Upper lobe of left lung (tissue), 4 donors: ENCODE data around the gene GALNT2.

Experiments
- CTCF ChIP-seq, 6 experiments: fragments of 450-650 bp in 4 of 6; fragments of 200-600 bp in 2 of 6; sonication (generic) in 2 of 6; IDR thresholded peaks; one replicate each; pipeline ENCODE4 v1.5.1; 2016 to 2019; ENCODE audit warnings: antibody characterized with exemption in 6 of 6
- EP300 ChIP-seq, 4 donors: sonication (generic); formaldehyde crosslinking; IDR thresholded peaks; one replicate each; pipeline ENCODE4 v1.5.1; 2017; ENCODE audit warnings: antibody characterized with exemption in 4 of 4, control low read depth in 2 of 4
- POLR2A ChIP-seq, 4 donors: fragments of 450-650 bp; IDR thresholded peaks; one replicate each; pipeline ENCODE4 v1.5.1; 2016 to 2017; ENCODE audit warnings: antibody characterized with exemption in 4 of 4, mild to moderate bottlenecking in 2 of 4
- POLR2AphosphoS5 ChIP-seq, 2 donors: sonication (generic); formaldehyde crosslinking; IDR thresholded peaks; one replicate each; pipeline ENCODE4 v1.5.1; 2017; ENCODE audit warnings: antibody characterized with exemption in 2 of 2

DNA sequence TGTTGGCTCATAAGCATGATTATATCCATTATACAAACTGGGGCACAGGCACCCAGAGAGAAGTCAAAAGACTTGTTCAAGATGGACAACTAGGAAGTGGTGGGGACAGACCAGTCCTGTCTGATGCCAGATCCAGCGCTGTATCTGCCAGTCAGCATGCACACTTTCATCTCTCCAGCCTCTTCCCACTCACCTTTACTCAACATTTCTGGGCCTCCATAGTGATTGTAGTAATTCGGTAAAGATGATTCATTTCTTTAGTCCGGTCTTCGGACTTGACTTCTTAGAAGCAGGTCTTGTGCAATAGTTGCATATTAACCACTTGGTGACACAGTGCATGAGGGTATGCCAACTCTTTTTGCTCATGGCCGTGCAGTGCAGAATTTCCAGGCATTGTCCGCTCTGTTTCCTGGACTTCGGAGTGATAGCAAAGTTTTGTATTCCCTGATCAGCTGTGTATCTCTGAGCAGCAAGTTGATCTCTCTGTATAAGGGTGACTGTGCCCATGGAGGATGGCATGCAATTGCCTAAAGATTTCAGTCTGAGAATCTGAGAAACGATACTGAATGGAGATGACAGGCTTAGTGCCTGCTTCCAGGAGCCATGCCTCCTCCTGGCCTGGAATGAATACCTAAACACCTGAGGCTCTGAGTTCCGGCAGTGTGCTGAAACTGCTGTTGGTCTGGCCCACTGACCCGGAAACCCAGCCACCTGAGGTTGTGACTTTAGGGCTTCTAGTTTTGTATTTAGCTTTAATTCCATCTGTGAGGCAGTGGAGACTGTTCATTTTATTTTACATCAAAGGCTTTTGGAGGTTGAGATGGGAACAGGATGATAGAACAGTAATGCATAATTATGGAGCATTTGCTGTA, 39.0 kb downstream of the GALNT2 start:
- TF ChIP-seq CTCF (IDR thresholded peaks at IDR 0.05) (no peak), POLR2AphosphoS5 (IDR thresholded peaks at IDR 0.05) (peak; percentile 38 to 96), EP300 (IDR thresholded peaks at IDR 0.05) (peak in 3 of 4 donors; percentile 26 to 95 (median 83)), POLR2A (IDR thresholded peaks at IDR 0.05) (no peak)
